KMS-11 (cell line): ENCODE measurements around the gene DLG2.

Experiments used
- H2AFZ ChIP-seq: fragments of 200-600 bp; sonication (generic); 2 replicates; pipeline ENCODE4 v1.6.1; 2016; ENCODE audit warnings: antibody characterized with exemption, mixed run types, low read depth
- H3K27ac ChIP-seq: fragments of 200-600 bp; sonication (generic); 2 replicates; pipeline ENCODE4 v1.6.1; 2016; ENCODE audit warnings: mild to moderate bottlenecking, mixed run types
- H3K27me3 ChIP-seq: fragments of 200-600 bp; sonication (generic); 2 replicates; pipeline ENCODE4 v1.6.1; 2017; ENCODE audit warnings: mild to moderate bottlenecking, low read depth, mixed run types, moderate library complexity; ENCODE audit not compliant: insufficient read depth
- H3K36me3 ChIP-seq: fragments of 200-600 bp; sonication (generic); 2 replicates; pipeline ENCODE4 v1.6.1; 2017; ENCODE audit warnings: mild to moderate bottlenecking, mixed run types; ENCODE audit not compliant: insufficient read depth
- H3K4me1 ChIP-seq: fragments of 200-600 bp; sonication (generic); 2 replicates; pipeline ENCODE4 v1.6.1; 2016; ENCODE audit warnings: mild to moderate bottlenecking, low read depth, mixed run types; ENCODE audit not compliant: poor library complexity, severe bottlenecking
- H3K4me2 ChIP-seq: fragments of 200-600 bp; sonication (generic); 2 replicates; pipeline ENCODE4 v1.7.0; 2016; ENCODE audit warnings: mild to moderate bottlenecking, mixed run types
- H3K4me3 ChIP-seq: fragments of 200-600 bp; sonication (generic); IDR thresholded peaks from 2 replicates; pipeline ENCODE4 v1.6.1; 2017; ENCODE audit warnings: low read depth, low read length, mixed read lengths; ENCODE audit not compliant: insufficient read depth
- H3K79me2 ChIP-seq: fragments of 200-600 bp; sonication (generic); 2 replicates; pipeline ENCODE4 v1.6.1; 2016; ENCODE audit warnings: low read depth, mixed run types; ENCODE audit not compliant: insufficient read depth
- H3K9ac ChIP-seq: fragments of 200-600 bp; sonication (generic); 2 replicates; pipeline ENCODE4 v1.6.1; 2016; ENCODE audit warnings: mild to moderate bottlenecking, mixed run types
- H4K20me1 ChIP-seq: fragments of 200-600 bp; sonication (generic); 2 replicates; pipeline ENCODE4 v1.6.1; 2016; ENCODE audit warnings: mild to moderate bottlenecking, mixed run types; ENCODE audit not compliant: insufficient read depth
- CTCF ChIP-seq: fragments of 200-600 bp; sonication (generic); conservative IDR thresholded peaks from 2 replicates; pipeline ENCODE4 v1.6.1; 2017; ENCODE audit warnings: low read depth, mild to moderate bottlenecking, antibody characterized with exemption, low read length, moderate library complexity, mixed read lengths

Gene DLG2

GRCh38 chr11:85595285-85595884 is 31.8 kb downstream of the DLG2 start:
- H3K27me3 ChIP-seq, result no peaks in the 10 kb centered on the region; the same call in 1 of the 2 replicates
- no peaks in the 10 kb centered on the region for H3K79me2 ChIP-seq
- TF ChIP-seq CTCF, result peak; percentile 80
- H2AFZ ChIP-seq, result no peak overlapping the region
- H4K20me1 ChIP-seq, result no peaks in the 10 kb centered on the region
- no peak overlapping the region for H3K4me2 ChIP-seq
- H3K4me3 ChIP-seq, result no peak overlapping the region
- no peak overlapping the region for H3K27ac ChIP-seq
- no peaks in the 10 kb centered on the region for H3K4me1 ChIP-seq
- no peak overlapping the region for H3K9ac ChIP-seq
- H3K36me3 ChIP-seq, result no peaks in the 10 kb centered on the region

- TF ChIP-seq CTCF, result peak; percentile 58
- Histone ChIP-seq H4K20me1 (no peaks in the 10 kb centered on the region), H2AFZ (no peak overlapping the region), H3K27ac (no peak overlapping the region), H3K9ac (no peak overlapping the region), H3K4me1 (no peaks in the 10 kb centered on the region), H3K4me2 (no peak overlapping the region), H3K4me3 (no peak overlapping the region), H3K36me3 (no peaks in the 10 kb centered on the region), H3K27me3 (no peaks in the 10 kb centered on the region), H3K79me2 (no peaks in the 10 kb centered on the region)
Observed at GRCh38 chr11:85590848-85591483, 36.2 kb downstream of the DLG2 start.

DNA sequence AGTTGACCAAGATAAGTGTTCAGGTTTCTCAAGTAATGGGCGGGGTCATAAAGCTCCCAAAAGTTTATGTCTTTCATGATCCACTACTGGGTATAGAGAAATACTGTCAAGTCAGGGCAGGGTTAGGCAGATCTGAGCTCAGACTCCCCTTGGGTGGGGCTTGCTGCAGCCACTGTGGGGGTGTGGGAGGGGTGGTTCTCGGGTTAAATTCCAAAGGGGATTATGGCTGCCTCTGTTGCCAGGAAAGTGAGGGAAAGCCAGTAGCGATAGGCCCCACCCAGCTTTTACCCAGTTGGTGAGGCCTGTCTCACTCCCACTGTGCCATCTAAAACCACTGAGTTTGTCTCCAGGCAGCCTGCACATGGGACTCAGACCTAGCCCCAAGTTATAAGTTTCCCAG is 37.8 kb downstream of the DLG2 start:
- no peak overlapping the region for H2AFZ ChIP-seq

GRCh38 chr11:85582111-85582510 is 45.0 kb downstream of the DLG2 start:
- no peaks in the 10 kb centered on the region for H3K4me1 ChIP-seq
- no peak overlapping the region for H2AFZ ChIP-seq
- no peak overlapping the region for H3K9ac ChIP-seq
- H3K36me3 ChIP-seq, result no peaks in the 10 kb centered on the region
- no peak overlapping the region for H3K4me2 ChIP-seq
- no peaks in the 10 kb centered on the region for H4K20me1 ChIP-seq
- H3K27ac ChIP-seq, result no peak overlapping the region
- no peaks in the 10 kb centered on the region for H3K27me3 ChIP-seq
- no peak overlapping the region for H3K4me3 ChIP-seq
- no peaks in the 10 kb centered on the region for H3K79me2 ChIP-seq
- TF ChIP-seq CTCF, result no peak

More for the DNA sequence above, 37.8 kb downstream of the DLG2 start:
- no peaks in the 10 kb centered on the region for H3K36me3 ChIP-seq
- H3K4me3 ChIP-seq, result no peak overlapping the region
- no peaks in the 10 kb centered on the region for H3K27me3 ChIP-seq
- no peak overlapping the region for H3K27ac ChIP-seq
- TF ChIP-seq CTCF, result no peak
- no peaks in the 10 kb centered on the region for H3K4me1 ChIP-seq
- no peaks in the 10 kb centered on the region for H3K79me2 ChIP-seq
- H4K20me1 ChIP-seq, result no peaks in the 10 kb centered on the region
- no peak overlapping the region for H3K4me2 ChIP-seq
- no peak overlapping the region for H3K9ac ChIP-seq
